SK-N-SH (cell line): ENCODE measurements around the gene NTM. TPM values are rescaled to one million over a fixed set of nuclear protein-coding genes. Genes with fewer than 3 reads are reported as not detected.

Experiments used
- CTCF ChIA-PET: fragments of 300-600, 350-600 bp; formaldehyde crosslinking; extraction: SDS; loops from one replicate; lab custom pipeline; 2021; lab: Yijun Ruan, JAX
- POLR2A ChIA-PET: fragments of 350-600 bp; sonication (Branson Sonifier 250); formaldehyde crosslinking; extraction: SDS; loops from one replicate; lab custom pipeline; 2020; ENCODE audit warnings: antibody characterized with exemption, inconsistent platforms; lab: Yijun Ruan, JAX
- DNase-seq: peaks from one replicate; pipeline ENCODE4 v3.0.0; 2012
- H2AFZ ChIP-seq: fragments of 200-600 bp; sonication (generic); 2 replicates; pipeline ENCODE4 v1.8.1; 2016; ENCODE audit warnings: antibody characterized with exemption, mild to moderate bottlenecking, low read depth
- H3F3A ChIP-seq: fragments of 200-600 bp; sonication (generic); replicated peaks from 2 replicates; pipeline ENCODE3; 2016; ENCODE audit warnings: antibody characterized with exemption, mild to moderate bottlenecking; ENCODE audit not compliant: insufficient read depth
- H3K27ac ChIP-seq, 2 experiments: fragments of 200-500 bp in 1 of 2; fragments of 200-600 bp in 1 of 2; sonication (Bioruptor generic) in 1 of 2; sonication (generic), shearing (Covaris generic) in 1 of 2; 2 replicates each; pipeline versions ENCODE4 v1.5.1 to v1.6.1; 2014 to 2016; ENCODE audit warnings: low read depth in 2 of 2, inconsistent platforms in 1 of 2, low read length in 1 of 2, mild to moderate bottlenecking in 1 of 2, mixed read lengths in 1 of 2
- H3K27me3 ChIP-seq: fragments of 200-600 bp; sonication (generic), shearing (Covaris generic); 2 replicates; pipeline ENCODE4 v1.6.1; 2016; ENCODE audit warnings: mixed run types; ENCODE audit not compliant: insufficient read depth
- H3K36me3 ChIP-seq, 2 experiments: fragments of 200-500 bp in 1 of 2; fragments of 200-600 bp in 1 of 2; sonication (Bioruptor generic) in 1 of 2; sonication (generic) in 1 of 2; replicated peaks in 1 of 2; 2 replicates each; pipeline versions ENCODE3 to v1.5.1; 2014 to 2016; ENCODE audit warnings: low read length in 1 of 2, mild to moderate bottlenecking in 1 of 2; ENCODE audit not compliant: insufficient read depth in 2 of 2, control insufficient read depth in 1 of 2
- H3K4me1 ChIP-seq, 2 experiments: fragments of 200-500 bp in 1 of 2; fragments of 200-600 bp in 1 of 2; sonication (Bioruptor generic) in 1 of 2; sonication (generic), shearing (Covaris generic) in 1 of 2; 2 replicates each; pipeline versions ENCODE4 v1.5.1 to v1.6.1; 2014 to 2016; ENCODE audit warnings: low read depth in 1 of 2, low read length in 1 of 2, mixed run types in 1 of 2; ENCODE audit not compliant: insufficient read depth in 2 of 2, control insufficient read depth in 1 of 2
- H3K4me2 ChIP-seq: fragments of 200-600 bp; sonication (generic), shearing (Covaris generic); 2 replicates; pipeline ENCODE4 v1.6.1; 2017; ENCODE audit warnings: mixed run types
- H3K4me3 ChIP-seq, 2 experiments: fragments of 200-500 bp in 1 of 2; fragments of 200-600 bp in 1 of 2; sonication (Bioruptor generic) in 1 of 2; sonication (generic), shearing (Covaris generic) in 1 of 2; 2 replicates each; pipeline versions ENCODE4 v1.5.1 to v1.8.1; 2014 to 2016; ENCODE audit warnings: low read depth in 2 of 2, inconsistent platforms in 1 of 2, low read length in 1 of 2, mild to moderate bottlenecking in 1 of 2, mixed read lengths in 1 of 2, moderate library complexity in 1 of 2
- H3K79me2 ChIP-seq: fragments of 200-600 bp; sonication (generic); 2 replicates; pipeline ENCODE4 v1.8.1; 2017; ENCODE audit warnings: mild to moderate bottlenecking; ENCODE audit not compliant: insufficient read depth
- H3K9ac ChIP-seq: fragments of 200-600 bp; sonication (generic); 2 replicates; pipeline ENCODE4 v1.6.1; 2017; ENCODE audit warnings: mixed run types
- H3K9me2 ChIP-seq: fragments of 200-600 bp; sonication (generic); 2 replicates; pipeline ENCODE4 v1.6.1; 2017; ENCODE audit warnings: mixed run types
- H3K9me3 ChIP-seq: fragments of 200-600 bp; sonication (generic); 2 replicates; pipeline ENCODE4 v1.6.1; 2017; ENCODE audit warnings: mixed run types, mild to moderate bottlenecking, moderate library complexity
- H4K20me1 ChIP-seq: fragments of 200-600 bp; sonication (generic); 2 replicates; pipeline ENCODE4 v1.6.1; 2017; ENCODE audit warnings: mild to moderate bottlenecking, mixed run types; ENCODE audit not compliant: insufficient read depth
- CHD2 ChIP-seq: fragments of 150-350 bp; IDR thresholded peaks from 2 replicates; pipeline ENCODE4 v1.6.1; 2018; ENCODE audit warnings: low read length; ENCODE audit not compliant: partially characterized antibody
- ELF1 ChIP-seq: IDR thresholded peaks from 2 replicates; pipeline ENCODE4 v1.4.0; 2012
- EP300 ChIP-seq, 2 experiments: IDR thresholded peaks; 2 replicates each; pipeline versions ENCODE4 v1.4.0 to v1.6.1; 2012; ENCODE audit warnings: borderline replicate concordance in 1 of 2, low read depth in 1 of 2, low read length in 1 of 2
- EZH2phosphoT487 ChIP-seq: fragments of 200-600 bp; sonication (generic); IDR thresholded peaks from 2 replicates; pipeline ENCODE4 v1.6.1; 2017; ENCODE audit warnings: low read depth, mixed run types, mild to moderate bottlenecking, antibody characterized with exemption, moderate library complexity, borderline replicate concordance
- FOXJ3 ChIP-seq: sonication (generic); formaldehyde crosslinking; IDR thresholded peaks from 2 replicates; pipeline ENCODE4 v1.5.1; 2020; ENCODE audit warnings: mild to moderate bottlenecking, missing genetic modification reagents
- FOXM1 ChIP-seq: IDR thresholded peaks from 2 replicates; pipeline ENCODE4 v1.4.0; 2012; ENCODE audit warnings: low read depth, mild to moderate bottlenecking
- MEF2A ChIP-seq: IDR thresholded peaks from 2 replicates; pipeline ENCODE4 v1.4.0; 2012; ENCODE audit warnings: low read depth, borderline replicate concordance
- MXI1 ChIP-seq: IDR thresholded peaks from 2 replicates; pipeline ENCODE4 v1.6.1; 2012; ENCODE audit warnings: mild to moderate bottlenecking, low read depth, low read length, improper control_type of control experiment
- NFIC ChIP-seq: IDR thresholded peaks from 2 replicates; pipeline ENCODE4 v1.4.0; 2012; ENCODE audit warnings: borderline replicate concordance
- NRF1 ChIP-seq: IDR thresholded peaks from 2 replicates; pipeline ENCODE4 v1.6.1; 2012; ENCODE audit warnings: low read depth, mild to moderate bottlenecking, low read length
- PBX3 ChIP-seq: IDR thresholded peaks from 2 replicates; pipeline ENCODE4; 2012
- POLR2AphosphoS5 ChIP-seq: IDR thresholded peaks from 2 replicates; pipeline ENCODE4 v1.6.1; 2012; ENCODE audit warnings: low read depth, low read length
- RAD21 ChIP-seq: IDR thresholded peaks from 2 replicates; pipeline ENCODE4 v1.6.1; 2012; ENCODE audit warnings: mild to moderate bottlenecking, low read length
- RCOR1 ChIP-seq: fragments of 150-350 bp; IDR thresholded peaks from 2 replicates; pipeline ENCODE4 v1.6.1; 2017; ENCODE audit warnings: antibody characterized with exemption, low read length
- RFX5 ChIP-seq: IDR thresholded peaks from 2 replicates; pipeline ENCODE4 v1.6.1; 2012; ENCODE audit warnings: mild to moderate bottlenecking, improper control_type of control experiment, low read length
- TCF12 ChIP-seq: IDR thresholded peaks from 2 replicates; pipeline ENCODE4 v1.4.0; 2012
- TEAD4 ChIP-seq: IDR thresholded peaks from 2 replicates; pipeline ENCODE4 v1.4.0; 2012; ENCODE audit warnings: mild to moderate bottlenecking, borderline replicate concordance; ENCODE audit not compliant: insufficient read depth
- YY1 ChIP-seq: IDR thresholded peaks from 2 replicates; pipeline ENCODE4 v1.4.0; 2012; ENCODE audit warnings: low read depth, mild to moderate bottlenecking
- ZBTB33 ChIP-seq: IDR thresholded peaks from 2 replicates; pipeline ENCODE4 v1.4.0; 2012; ENCODE audit warnings: low read depth, borderline replicate concordance
- WGBS: methylation state at CpG from one replicate; pipeline ENCODE4 v1.1.6; 2017; ENCODE audit warnings: low lambda C conversion rate; 5-methylcytosine and 5-hydroxymethylcytosine counted together
- polyA plus RNA-seq, 3 experiments: library from polyadenylated mRNA; depleted of rRNA; stranded (reverse); fragments of >200 nt; gene quantifications; 2 replicates each; pipeline ENCODE4 v1.2.3, GENCODE V29; 2012
- TF ChIP-seq, protein P1 (sequence below): fragments of 150-350 bp; IDR thresholded peaks from 2 replicates; pipeline ENCODE4 v1.6.1; 2016; ENCODE audit warnings: mild to moderate bottlenecking, low read depth, low read length
- TF ChIP-seq, protein P2 (sequence below): IDR thresholded peaks from 2 replicates; pipeline ENCODE4 v1.4.0; 2012; ENCODE audit warnings: low read depth
- TF ChIP-seq, protein P3 (sequence below): IDR thresholded peaks from 2 replicates; pipeline ENCODE4 v1.4.0; 2012; ENCODE audit warnings: low read depth, borderline replicate concordance

The NTM gene
- polyA plus RNA-seq, 1 of the 3 experiments (the other 2 are of a cell fraction): 20.0 TPM

- Histone ChIP-seq H3K36me3 (no peaks in the 10 kb centered on the region), H3K27ac (no peak overlapping the region), H3K4me3 (no peak overlapping the region), H3K79me2 (no peaks in the 10 kb centered on the region), H3F3A (no peaks in the 10 kb centered on the region), H3K4me2 (no peak overlapping the region), H3K9me3 (no peaks in the 10 kb centered on the region), H2AFZ (no peak overlapping the region), H3K9ac (no peak overlapping the region), H4K20me1 (no peaks in the 10 kb centered on the region), H3K4me1 (no peaks in the 10 kb centered on the region), H3K27me3 (no peaks in the 10 kb centered on the region), H3K9me2 (no peaks in the 10 kb centered on the region)
- POLR2A ChIA-PET: no interaction called here
- 17% methylated on average over 1 of the region's 1 CpG for WGBS
- DNase-seq: no peak
- TF ChIP-seq POLR2AphosphoS5 (no peak), RCOR1 (no peak), TEAD4 (no peak), TCF12 (no peak), NRF1 (no peak), MXI1 (no peak), FOXJ3 (CRISPR knock-in tag) (no peak), ELF1 (no peak), FOXM1 (no peak), EP300 (IDR thresholded peaks at IDR 0.05; ENCODE audit: borderline replicate concordance in 1 of 2, low read depth in 1 of 2, low read length in 1 of 2) (no peak)
- TF ChIP-seq, protein P1, sequence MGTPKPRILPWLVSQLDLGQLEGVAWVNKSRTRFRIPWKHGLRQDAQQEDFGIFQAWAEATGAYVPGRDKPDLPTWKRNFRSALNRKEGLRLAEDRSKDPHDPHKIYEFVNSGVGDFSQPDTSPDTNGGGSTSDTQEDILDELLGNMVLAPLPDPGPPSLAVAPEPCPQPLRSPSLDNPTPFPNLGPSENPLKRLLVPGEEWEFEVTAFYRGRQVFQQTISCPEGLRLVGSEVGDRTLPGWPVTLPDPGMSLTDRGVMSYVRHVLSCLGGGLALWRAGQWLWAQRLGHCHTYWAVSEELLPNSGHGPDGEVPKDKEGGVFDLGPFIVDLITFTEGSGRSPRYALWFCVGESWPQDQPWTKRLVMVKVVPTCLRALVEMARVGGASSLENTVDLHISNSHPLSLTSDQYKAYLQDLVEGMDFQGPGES: no peak
- CTCF ChIA-PET: no interaction called here
These were observed 8.5 kb downstream of the NTM start for GRCh38 chr11:131378931-131379330.

- 28% methylated on average over 4 of the region's 4 CpGs for WGBS
- H4K20me1 ChIP-seq: no peaks in the 10 kb centered on the region
- ChIA-PET CTCF (interaction anchor here (0.6 to 2.1 kb wide), 2 partner anchors 9 to 15 kb away, joined by 3 to 4 read pairs; no protein-coding TSS in a partner anchor), POLR2A (no interaction called here)
- no peak overlapping the region for H3K9ac ChIP-seq
- H3K36me3 ChIP-seq: no peaks in the 10 kb centered on the region
- H3K27ac ChIP-seq: no peak overlapping the region
- H3K27me3 ChIP-seq: no peaks in the 10 kb centered on the region
- no peaks in the 10 kb centered on the region for H3K79me2 ChIP-seq
- H2AFZ ChIP-seq: no peak overlapping the region
- no peaks in the 10 kb centered on the region for H3K9me3 ChIP-seq
- no peak overlapping the region for H3K4me3 ChIP-seq
- no peaks in the 10 kb centered on the region for H3K9me2 ChIP-seq
- H3K4me1 ChIP-seq: no peaks in the 10 kb centered on the region
- H3K4me2 ChIP-seq: no peak overlapping the region
- no peaks in the 10 kb centered on the region for H3F3A ChIP-seq
- no peak for DNase-seq
- no peak for TF ChIP-seq RFX5
- no peak for TF ChIP-seq EZH2phosphoT487
- TF ChIP-seq TEAD4: no peak
- no peak for TF ChIP-seq CHD2
- TF ChIP-seq ZBTB33: no peak
- no peak for TF ChIP-seq MEF2A
- TF ChIP-seq, protein P2, sequence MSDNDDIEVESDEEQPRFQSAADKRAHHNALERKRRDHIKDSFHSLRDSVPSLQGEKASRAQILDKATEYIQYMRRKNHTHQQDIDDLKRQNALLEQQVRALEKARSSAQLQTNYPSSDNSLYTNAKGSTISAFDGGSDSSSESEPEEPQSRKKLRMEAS: no peak
- TF ChIP-seq NFIC: no peak
- no peak for TF ChIP-seq RCOR1
- TF ChIP-seq ELF1: no peak
- TF ChIP-seq EP300 (IDR thresholded peaks at IDR 0.05; ENCODE audit: borderline replicate concordance in 1 of 2, low read depth in 1 of 2, low read length in 1 of 2): no peak
- TF ChIP-seq PBX3: no peak
- no peak for TF ChIP-seq POLR2AphosphoS5
- no peak for TF ChIP-seq RAD21
- no peak for TF ChIP-seq MXI1
- no peak for TF ChIP-seq YY1
- TF ChIP-seq, protein P3, sequence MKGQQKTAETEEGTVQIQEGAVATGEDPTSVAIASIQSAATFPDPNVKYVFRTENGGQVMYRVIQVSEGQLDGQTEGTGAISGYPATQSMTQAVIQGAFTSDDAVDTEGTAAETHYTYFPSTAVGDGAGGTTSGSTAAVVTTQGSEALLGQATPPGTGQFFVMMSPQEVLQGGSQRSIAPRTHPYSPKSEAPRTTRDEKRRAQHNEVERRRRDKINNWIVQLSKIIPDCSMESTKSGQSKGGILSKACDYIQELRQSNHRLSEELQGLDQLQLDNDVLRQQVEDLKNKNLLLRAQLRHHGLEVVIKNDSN: no peak
- no peak for TF ChIP-seq NRF1
These were observed 15.5 kb downstream of the NTM start for GRCh38 chr11:131385763-131386390.
